GM18526 (cell line): ENCODE data around the gene SLC35F3.

ENCODE experiments used
- POLR2A ChIP-seq: IDR thresholded peaks from 3 replicates; pipeline ENCODE4 v1.6.1; 2011; ENCODE audit not compliant: insufficient read length; ENCODE audit errors: extremely low read depth

Gene SLC35F3

DNA sequence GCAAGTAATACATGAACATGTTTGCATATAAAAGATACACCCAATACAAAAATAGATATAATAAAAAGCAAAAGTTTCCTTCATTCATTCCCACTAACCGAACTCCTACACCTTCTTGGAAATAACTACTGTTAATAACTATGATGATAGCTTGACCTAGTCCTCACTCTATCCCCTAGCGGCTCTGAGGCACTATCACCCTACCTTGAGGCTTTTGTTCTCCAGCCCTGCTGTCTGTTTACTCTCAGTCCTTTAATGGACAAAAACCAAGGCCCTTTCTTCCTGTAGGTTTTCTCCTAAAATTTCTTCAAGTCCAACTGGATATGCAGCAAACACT is 186.6 kb downstream of the SLC35F3 start:
- no peak for TF ChIP-seq POLR2A

DNA sequence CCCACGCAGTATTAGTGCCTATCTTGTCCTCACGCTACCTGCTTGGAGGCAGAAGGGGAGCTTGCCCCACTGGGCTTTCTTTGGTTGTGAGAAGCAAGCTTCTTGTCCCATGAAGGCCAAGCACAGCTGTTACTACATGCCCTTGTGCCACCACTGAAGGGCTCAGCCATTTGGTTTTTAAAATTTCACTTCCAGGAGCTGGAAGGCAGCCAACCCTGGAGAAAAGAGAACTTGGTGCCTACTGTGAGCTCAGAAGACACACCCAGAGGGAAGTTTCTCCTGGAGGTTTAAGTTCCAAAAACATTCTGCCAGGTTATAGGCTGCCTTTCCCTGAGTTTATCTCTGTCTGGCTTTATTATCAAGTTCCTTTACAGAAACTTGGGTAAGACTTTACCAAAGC is 187.4 kb downstream of the SLC35F3 start:
- TF ChIP-seq POLR2A = no peak

DNA sequence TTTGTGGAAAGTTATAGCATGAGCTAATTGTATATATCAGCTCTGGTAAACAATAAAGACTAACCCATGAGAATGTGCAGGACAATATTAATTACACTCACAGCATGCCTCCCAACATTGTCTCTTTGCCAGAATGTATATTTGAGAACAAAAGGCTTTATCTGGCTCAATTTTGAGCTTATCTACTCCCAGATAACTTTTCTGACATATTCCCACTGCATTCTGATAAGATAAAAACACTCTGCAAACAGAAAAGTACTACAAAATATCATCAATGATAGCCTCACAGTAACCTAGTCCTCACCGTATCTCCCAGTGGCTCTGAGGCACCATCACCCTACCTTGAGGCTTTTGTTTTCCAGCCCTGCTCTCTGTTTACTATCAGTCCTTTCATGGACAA is 188.6 kb downstream of the SLC35F3 start:
- no peak for TF ChIP-seq POLR2A

DNA sequence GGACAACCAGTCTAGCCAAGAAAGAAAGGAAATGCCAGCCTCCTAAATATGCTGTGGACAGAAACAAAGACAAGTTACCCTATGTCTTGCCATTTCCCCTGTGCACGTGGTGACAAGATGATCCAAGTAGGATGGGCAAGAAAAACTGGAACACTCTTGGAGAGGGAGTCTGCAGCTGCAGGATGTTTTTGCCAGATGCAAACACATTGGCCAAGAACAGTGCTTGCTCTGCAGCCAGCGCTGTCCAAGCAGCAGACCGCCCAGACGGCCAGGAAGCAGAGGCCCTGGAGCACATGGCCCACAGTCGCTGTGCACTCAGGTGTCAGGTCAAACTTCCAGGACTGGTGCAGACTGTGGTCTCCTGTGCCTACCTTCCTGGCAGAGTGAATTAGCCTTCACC is 189.3 kb downstream of the SLC35F3 start:
- TF ChIP-seq POLR2A = no peak

- no peak for TF ChIP-seq POLR2A
Measured at GRCh38 chr1:234094172-234094571, 189.7 kb downstream of the SLC35F3 start.

- no peak for TF ChIP-seq POLR2A
Measured at GRCh38 chr1:234096161-234096770, 191.8 kb downstream of the SLC35F3 start.

GRCh38 chr1:234102583-234102982 is 198.1 kb downstream of the SLC35F3 start:
- TF ChIP-seq POLR2A = no peak

DNA sequence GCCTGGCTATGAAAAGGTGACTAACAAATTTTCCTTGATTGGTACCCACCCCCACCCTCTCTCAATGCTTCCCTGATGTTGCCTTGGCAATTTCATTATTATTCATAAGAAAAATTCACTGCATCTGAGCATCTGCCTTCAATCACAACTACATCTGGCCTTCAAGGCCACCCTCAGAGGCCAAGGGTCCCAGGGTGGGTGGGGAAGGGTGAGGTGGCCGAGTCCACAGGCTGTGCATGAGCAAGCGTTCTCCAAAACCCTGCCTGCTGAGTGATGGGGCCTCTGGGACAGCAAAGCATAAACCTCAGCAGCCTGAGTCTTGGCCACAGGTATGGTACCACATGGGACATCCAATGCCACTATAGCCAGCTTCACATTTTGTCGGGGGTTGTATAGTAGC is 198.7 kb downstream of the SLC35F3 start:
- TF ChIP-seq POLR2A = no peak

- TF ChIP-seq POLR2A = no peak
Measured at GRCh38 chr1:234106032-234106431, 201.6 kb downstream of the SLC35F3 start.

- no peak for TF ChIP-seq POLR2A
Measured at GRCh38 chr1:234107416-234108021, 203.0 kb downstream of the SLC35F3 start.

DNA sequence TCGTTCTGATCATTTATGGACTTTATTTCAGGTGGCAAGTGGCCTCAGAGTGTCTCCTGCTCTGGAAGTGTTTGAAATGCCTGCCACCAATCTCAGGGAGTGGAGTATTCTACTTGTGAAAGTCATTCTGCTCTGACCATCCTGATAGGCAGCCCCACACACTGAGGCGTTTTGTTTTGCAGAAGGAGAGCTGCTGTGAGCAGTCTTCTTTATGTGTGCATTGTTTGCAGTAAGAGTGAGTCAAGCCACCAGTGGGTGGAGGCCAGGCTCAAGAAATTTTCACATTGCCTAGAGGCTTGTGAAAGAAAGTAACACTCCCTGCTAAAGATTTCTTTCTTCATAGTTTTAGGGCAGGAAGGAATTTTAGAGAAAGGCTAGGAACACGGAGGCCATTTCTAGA is 204.4 kb downstream of the SLC35F3 start:
- no peak for TF ChIP-seq POLR2A

DNA sequence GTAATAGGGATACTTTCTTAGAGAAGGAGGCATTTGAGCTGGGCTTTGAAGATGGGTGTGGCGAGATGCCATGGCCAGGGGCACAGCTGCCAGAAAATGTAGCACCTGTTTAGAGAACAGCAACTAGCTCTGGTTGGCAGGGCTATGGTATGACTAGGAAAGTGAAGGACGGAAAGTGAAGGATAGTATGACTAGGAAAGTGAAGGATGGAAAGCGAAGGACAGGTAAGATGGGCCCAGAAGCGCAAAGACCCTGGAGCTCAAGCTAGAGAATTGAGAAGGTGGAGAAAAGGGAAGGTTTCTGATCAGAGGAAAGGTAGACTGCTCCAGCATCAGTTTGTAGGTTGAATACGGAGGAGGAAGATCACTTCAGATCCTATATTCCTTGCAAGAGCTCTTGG is 205.4 kb downstream of the SLC35F3 start:
- no peak for TF ChIP-seq POLR2A

GRCh38 chr1:234111458-234112142 is 207.1 kb downstream of the SLC35F3 start:
- no peak for TF ChIP-seq POLR2A

- no peak for TF ChIP-seq POLR2A
Measured at GRCh38 chr1:234114648-234115307, 210.3 kb downstream of the SLC35F3 start.

DNA sequence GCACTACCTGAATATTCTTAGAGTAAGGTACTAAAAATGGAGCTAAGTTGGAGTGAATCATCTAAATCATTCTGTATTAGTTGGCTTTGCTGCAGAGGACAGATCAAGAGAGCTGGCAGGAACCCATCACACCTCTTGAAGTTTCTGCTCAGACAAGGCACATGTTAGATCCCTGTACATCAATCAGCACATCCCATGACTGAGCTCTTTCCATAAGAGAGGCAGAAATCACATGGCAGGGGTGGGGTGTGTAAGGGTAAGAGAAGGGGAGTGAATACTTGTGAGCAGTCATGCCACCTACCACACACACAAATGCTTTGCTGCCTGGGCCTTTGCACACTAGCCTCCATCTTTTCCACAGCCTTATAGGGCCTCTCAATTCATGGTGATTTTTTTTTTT is 214.4 kb downstream of the SLC35F3 start:
- TF ChIP-seq POLR2A = no peak

DNA sequence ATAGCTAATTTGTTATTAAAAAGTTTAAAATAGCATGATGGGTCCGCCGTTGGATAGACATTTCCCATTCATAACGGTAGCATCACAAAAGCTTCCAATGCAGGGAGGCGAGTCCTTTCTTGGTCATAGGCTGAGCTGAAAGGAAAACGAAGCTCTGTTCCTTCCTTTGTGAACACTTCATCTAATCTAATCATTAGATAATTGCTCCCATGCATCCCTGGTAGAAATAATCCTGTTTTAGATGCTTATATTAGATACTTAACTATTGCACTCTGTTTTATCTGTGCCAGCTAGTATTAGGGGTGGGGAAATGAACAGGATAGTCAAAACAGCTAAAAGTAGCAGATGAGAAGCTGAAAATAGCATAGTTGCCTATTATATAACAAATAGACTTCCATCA is 215.0 kb downstream of the SLC35F3 start:
- TF ChIP-seq POLR2A = no peak
